Ascending aorta (tissue), 2 donors: ENCODE results near the gene SUPT3H. TPM values are rescaled to one million over a fixed set of nuclear protein-coding genes. Genes with fewer than 3 reads are reported as not detected.

Experiments
- DNase-seq, 2 donors: peaks; one replicate each; pipeline ENCODE4 v3.0.0-alpha.2; 2019; ENCODE audit warnings: low spot score in 2 of 2
- H3K27ac ChIP-seq, 2 donors: fragments of 200-600 bp; sonication (generic); one replicate each; pipeline ENCODE4 v1.5.1; 2016 to 2017; ENCODE audit warnings: mild to moderate bottlenecking in 1 of 2
- H3K27me3 ChIP-seq: fragments of 200-600 bp; sonication (generic); one replicate; pipeline ENCODE4 v1.5.1; 2017
- H3K36me3 ChIP-seq, 2 donors: fragments of 200-600 bp; sonication (generic); one replicate each; pipeline ENCODE4 v1.5.1; 2016
- H3K4me1 ChIP-seq, 2 donors: fragments of 200-600 bp; sonication (generic); one replicate each; pipeline ENCODE4 v1.5.1; 2016 to 2017; ENCODE audit warnings: mild to moderate bottlenecking in 1 of 2
- H3K4me3 ChIP-seq, 2 donors: fragments of 200-600 bp; sonication (generic); one replicate each; pipeline ENCODE4 v1.5.1; 2016 to 2017; ENCODE audit warnings: mild to moderate bottlenecking in 1 of 2
- H3K9me3 ChIP-seq, 2 donors: fragments of 200-600 bp; sonication (generic); one replicate each; pipeline ENCODE4 v1.5.1; 2016
- intact Hi-C: fragments of 100-400 bp; cut with DNase I; formaldehyde crosslinking; loops from one replicate; pipeline ENCODE4 v1.15.1; 2023
- total RNA-seq: library from RNA; depleted of rRNA; stranded (reverse); fragments of >200 nt; gene quantifications from one replicate; pipeline ENCODE4 v1.1.0, GENCODE V29; 2016
- TF ChIP-seq, protein P1 (sequence below), 3 experiments: fragments of 200-600 bp in 2 of 3; fragments of 450-650 bp in 1 of 3; sonication (generic) in 2 of 3; IDR thresholded peaks; one replicate each; pipeline ENCODE4 v1.5.1; 2016 to 2019; ENCODE audit warnings: antibody characterized with exemption in 3 of 3, mild to moderate bottlenecking in 1 of 3, moderate library complexity in 1 of 3

The SUPT3H gene
- total RNA-seq, 1 donor from 2014 or later, result not detected

DNA sequence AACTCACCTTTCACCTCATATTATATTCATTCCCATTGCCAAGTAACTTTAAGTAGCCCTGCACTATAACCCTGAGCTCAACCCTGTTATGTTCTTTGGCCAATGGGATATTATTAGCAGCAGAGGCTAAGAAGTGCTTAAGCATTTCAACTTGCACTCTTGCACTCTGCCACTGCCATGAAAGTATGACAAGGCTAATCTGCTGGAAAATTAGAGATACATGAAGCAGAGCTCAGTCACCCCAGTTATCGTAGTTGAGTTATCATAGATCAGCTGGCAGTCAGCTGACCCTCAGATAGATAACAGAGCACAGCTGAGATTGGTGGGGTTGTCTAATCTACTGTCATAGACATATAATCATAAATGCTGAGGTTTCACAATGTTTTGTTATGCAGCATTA is 259.0 kb downstream of the SUPT3H start:
- no peaks in the 10 kb centered on the region for H3K9me3 ChIP-seq
- intact Hi-C loops, result no loop called here
- no peaks in the 10 kb centered on the region for H3K36me3 ChIP-seq
- H3K27ac ChIP-seq, result no peak overlapping the region
- no peak for DNase-seq
- H3K4me3 ChIP-seq, result no peak overlapping the region
- TF ChIP-seq, protein P1, sequence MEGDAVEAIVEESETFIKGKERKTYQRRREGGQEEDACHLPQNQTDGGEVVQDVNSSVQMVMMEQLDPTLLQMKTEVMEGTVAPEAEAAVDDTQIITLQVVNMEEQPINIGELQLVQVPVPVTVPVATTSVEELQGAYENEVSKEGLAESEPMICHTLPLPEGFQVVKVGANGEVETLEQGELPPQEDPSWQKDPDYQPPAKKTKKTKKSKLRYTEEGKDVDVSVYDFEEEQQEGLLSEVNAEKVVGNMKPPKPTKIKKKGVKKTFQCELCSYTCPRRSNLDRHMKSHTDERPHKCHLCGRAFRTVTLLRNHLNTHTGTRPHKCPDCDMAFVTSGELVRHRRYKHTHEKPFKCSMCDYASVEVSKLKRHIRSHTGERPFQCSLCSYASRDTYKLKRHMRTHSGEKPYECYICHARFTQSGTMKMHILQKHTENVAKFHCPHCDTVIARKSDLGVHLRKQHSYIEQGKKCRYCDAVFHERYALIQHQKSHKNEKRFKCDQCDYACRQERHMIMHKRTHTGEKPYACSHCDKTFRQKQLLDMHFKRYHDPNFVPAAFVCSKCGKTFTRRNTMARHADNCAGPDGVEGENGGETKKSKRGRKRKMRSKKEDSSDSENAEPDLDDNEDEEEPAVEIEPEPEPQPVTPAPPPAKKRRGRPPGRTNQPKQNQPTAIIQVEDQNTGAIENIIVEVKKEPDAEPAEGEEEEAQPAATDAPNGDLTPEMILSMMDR (IDR thresholded peaks at IDR 0.05), result no peak
- no peaks in the 10 kb centered on the region for H3K27me3 ChIP-seq
- H3K4me1 ChIP-seq, result no peaks in the 10 kb centered on the region

DNA sequence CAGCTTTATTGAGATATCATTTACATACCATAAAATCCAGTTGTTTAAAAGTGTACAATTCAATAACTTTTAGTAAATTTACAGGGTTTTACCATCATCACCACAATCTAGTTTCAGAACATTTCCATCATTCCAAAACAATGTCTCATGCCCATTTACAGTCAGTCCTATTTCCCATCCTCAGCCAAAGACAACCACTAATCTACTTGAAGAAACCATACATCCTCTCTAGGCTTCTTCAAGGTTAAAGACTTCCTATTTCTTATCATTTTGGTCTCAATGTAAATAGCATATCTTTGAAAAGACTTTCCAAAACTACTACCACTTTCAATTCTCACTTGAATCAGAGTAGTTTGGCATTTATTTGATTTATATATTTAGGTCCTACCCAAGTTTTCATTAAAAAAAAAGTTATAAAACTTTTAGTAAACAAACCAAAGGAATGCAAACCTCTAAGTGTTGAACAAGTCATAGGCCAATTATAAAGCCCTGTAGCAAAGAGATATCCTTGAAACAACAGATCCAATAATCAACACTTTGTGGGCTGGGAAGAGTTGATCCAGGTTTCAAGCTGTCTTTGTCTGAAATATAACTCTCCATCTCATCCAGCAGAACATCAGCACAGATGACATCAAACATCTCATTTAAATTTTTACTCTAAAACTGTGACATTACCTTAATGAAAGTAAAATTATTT is 260.9 kb downstream of the SUPT3H start:
- no peaks in the 10 kb centered on the region for H3K9me3 ChIP-seq
- no peaks in the 10 kb centered on the region for H3K36me3 ChIP-seq
- no peaks in the 10 kb centered on the region for H3K27me3 ChIP-seq
- intact Hi-C loops, result no loop called here
- H3K4me1 ChIP-seq, result no peaks in the 10 kb centered on the region
- TF ChIP-seq, protein P1 (IDR thresholded peaks at IDR 0.05), result no peak
- H3K4me3 ChIP-seq, result no peak overlapping the region
- no peak for DNase-seq
- no peak overlapping the region for H3K27ac ChIP-seq

DNA sequence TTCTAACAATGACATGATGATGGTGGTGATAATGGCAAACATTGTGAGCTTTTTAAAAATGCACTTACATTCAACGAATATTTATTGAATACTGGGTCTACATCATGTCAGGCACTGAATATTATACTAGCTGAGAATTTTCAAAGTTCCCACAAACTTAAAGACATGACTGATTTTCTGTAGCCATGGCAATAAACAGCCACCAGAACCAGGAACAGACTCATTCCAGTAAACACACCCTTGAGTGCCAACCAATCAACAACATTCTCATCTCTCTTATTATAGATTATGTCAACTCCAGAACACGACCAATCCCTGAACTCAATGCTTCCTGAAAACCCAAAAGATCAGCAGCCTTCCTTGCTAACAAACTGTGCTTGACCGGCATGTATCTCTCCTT is 262.0 kb downstream of the SUPT3H start:
- no peaks in the 10 kb centered on the region for H3K36me3 ChIP-seq

DNA sequence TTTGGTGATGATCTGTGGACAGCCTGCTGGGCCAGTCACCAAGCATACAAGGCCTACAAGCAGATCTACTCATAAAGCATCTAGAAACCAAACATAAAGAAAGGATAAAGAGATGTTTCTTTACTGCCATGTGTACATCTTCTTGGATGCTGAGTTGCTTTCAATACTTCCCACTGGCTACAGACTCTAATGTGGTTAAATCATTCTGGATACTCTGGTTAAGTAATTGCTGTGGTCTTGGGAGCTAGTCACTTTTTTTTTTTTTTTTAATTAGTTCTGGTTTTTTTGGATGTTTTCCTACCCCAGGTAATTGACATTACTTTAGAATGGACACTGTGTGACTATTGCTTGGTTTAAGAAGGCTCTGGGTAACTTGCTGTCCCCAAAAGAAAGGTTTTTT is 265.0 kb downstream of the SUPT3H start:
- H3K27ac ChIP-seq, result no peak overlapping the region
- H3K36me3 ChIP-seq, result no peaks in the 10 kb centered on the region
- TF ChIP-seq, protein P1 (IDR thresholded peaks at IDR 0.05), result no peak
- no peaks in the 10 kb centered on the region for H3K9me3 ChIP-seq
- H3K4me1 ChIP-seq, result no peaks in the 10 kb centered on the region
- no peak overlapping the region for H3K4me3 ChIP-seq
- DNase-seq, result no peak
- intact Hi-C loops, result no loop called here
- H3K27me3 ChIP-seq, result no peaks in the 10 kb centered on the region

More for the DNA sequence above, 262.0 kb downstream of the SUPT3H start:
- no peaks in the 10 kb centered on the region for H3K27me3 ChIP-seq
- H3K9me3 ChIP-seq, result no peaks in the 10 kb centered on the region
- no peak overlapping the region for H3K27ac ChIP-seq
- TF ChIP-seq, protein P1 (IDR thresholded peaks at IDR 0.05), result no peak
- no peak overlapping the region for H3K4me3 ChIP-seq
- no peaks in the 10 kb centered on the region for H3K4me1 ChIP-seq
- DNase-seq, result no peak
- intact Hi-C loops, result no loop called here

DNA sequence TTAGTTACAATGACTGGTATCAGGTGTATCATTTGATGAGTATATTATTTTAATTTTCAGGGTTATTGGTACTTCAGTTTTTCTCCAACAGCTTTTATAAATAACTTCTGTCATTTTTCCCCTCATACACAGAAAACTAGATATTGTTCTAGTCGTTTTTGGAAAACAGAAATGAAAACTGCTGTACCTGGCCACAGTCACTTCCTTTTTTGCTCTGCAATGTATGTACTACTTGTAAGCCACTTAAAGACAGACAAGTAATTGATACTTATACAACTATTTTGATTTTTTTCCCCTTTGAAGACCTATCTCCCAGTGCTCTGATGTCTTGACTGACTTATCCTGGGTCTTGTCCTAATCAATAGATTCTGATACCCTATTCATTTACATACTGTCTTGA is 268.2 kb downstream of the SUPT3H start:
- Histone ChIP-seq H3K4me3 (no peak overlapping the region), H3K9me3 (no peaks in the 10 kb centered on the region), H3K27ac (no peak overlapping the region), H3K36me3 (no peaks in the 10 kb centered on the region), H3K27me3 (no peaks in the 10 kb centered on the region), H3K4me1 (no peaks in the 10 kb centered on the region)
- DNase-seq, result no peak
- intact Hi-C loops, result no loop called here
- TF ChIP-seq, protein P1 (IDR thresholded peaks at IDR 0.05), result no peak
